OCI-LY7 (cell line): ENCODE results near the gene DPT. TPM values are rescaled to one million over a fixed set of nuclear protein-coding genes. Genes with fewer than 3 reads are reported as not detected.

ENCODE experiments used
- BruUV-seq: library from RNA; stranded (reverse); fragments of 400-500 nt; replicated peaks from 2 replicates; lab custom pipeline; 2021; lab: Mats Ljungman, UMichigan
- CTCF ChIA-PET: fragments of 300-600 bp; sonication (Branson Sonifier 250); formaldehyde crosslinking; loops from one replicate; lab custom pipeline; 2022; ENCODE audit warnings: antibody characterized with exemption; ENCODE audit not compliant: unreplicated experiment; lab: Charles Lee
- POLR2A ChIA-PET: fragments of 300-600 bp; sonication (Branson Sonifier 250); formaldehyde crosslinking; loops from one replicate; lab custom pipeline; 2022; ENCODE audit warnings: antibody characterized with exemption; lab: Charles Lee
- DNase-seq: peaks from one replicate; pipeline ENCODE4 v3.0.0-alpha.2; 2015; ENCODE audit warnings: low spot score
- H2AFZ ChIP-seq: fragments of 200-600 bp; sonication (generic), shearing (Covaris generic); 2 replicates; pipeline ENCODE4 v1.6.1; 2014; ENCODE audit warnings: mild to moderate bottlenecking, antibody characterized with exemption, low read length, moderate library complexity
- H3K27ac ChIP-seq: fragments of 200-600 bp; sonication (generic); 2 replicates; pipeline ENCODE4 v1.5.1; 2014; ENCODE audit warnings: mixed run types, low read depth, mild to moderate bottlenecking, moderate library complexity, low read length, inconsistent platforms; ENCODE audit not compliant: poor library complexity, severe bottlenecking
- H3K36me3 ChIP-seq: fragments of 200-600 bp; sonication (generic); 2 replicates; pipeline ENCODE4 v1.6.1; 2014; ENCODE audit warnings: mild to moderate bottlenecking, antibody characterized with exemption, low read length, moderate library complexity, mixed read lengths; ENCODE audit not compliant: insufficient read depth
- H3K4me1 ChIP-seq: fragments of 200-600 bp; sonication (generic); 2 replicates; pipeline ENCODE4 v1.5.1; 2014; ENCODE audit warnings: mild to moderate bottlenecking, low read length; ENCODE audit not compliant: insufficient read depth, poor library complexity, severe bottlenecking
- H3K4me2 ChIP-seq: fragments of 200-600 bp; sonication (generic); 2 replicates; pipeline ENCODE4 v1.6.1; 2014; ENCODE audit warnings: mild to moderate bottlenecking, low read length
- H3K4me3 ChIP-seq: fragments of 200-600 bp; sonication (generic); 2 replicates; pipeline ENCODE4 v1.5.1; 2014; ENCODE audit warnings: mild to moderate bottlenecking, low read depth, low read length; ENCODE audit not compliant: poor library complexity, severe bottlenecking
- H3K79me2 ChIP-seq: fragments of 200-600 bp; sonication (generic); 2 replicates; pipeline ENCODE4 v1.6.1; 2016; ENCODE audit warnings: low read depth, mild to moderate bottlenecking, low read length, moderate library complexity, mixed read lengths; ENCODE audit not compliant: insufficient read depth
- H3K9me2 ChIP-seq: fragments of 200-600 bp; sonication (generic); 2 replicates; pipeline ENCODE4 v1.6.1; 2016; ENCODE audit warnings: mild to moderate bottlenecking, low read length, mixed read lengths; ENCODE audit not compliant: insufficient read depth
- H3K9me3 ChIP-seq: fragments of 200-600 bp; sonication (generic); 2 replicates; pipeline ENCODE4 v1.6.1; 2014; ENCODE audit warnings: mild to moderate bottlenecking, mixed run types, low read length, mixed read lengths
- H4K20me1 ChIP-seq: fragments of 200-600 bp; sonication (generic); 2 replicates; pipeline ENCODE4 v1.6.1; 2014; ENCODE audit warnings: mild to moderate bottlenecking, antibody characterized with exemption, low read length, moderate library complexity, mixed read lengths; ENCODE audit not compliant: insufficient read depth
- CTCF ChIP-seq: fragments of 200-600 bp; sonication (generic); conservative IDR thresholded peaks from 2 replicates; pipeline ENCODE4 v1.5.1; 2014; ENCODE audit warnings: mild to moderate bottlenecking, antibody characterized with exemption, low read length, moderate library complexity, mixed read lengths
- EZH2phosphoT487 ChIP-seq: fragments of 200-600 bp; sonication (generic); IDR thresholded peaks from 2 replicates; pipeline ENCODE4 v1.6.1; 2018; ENCODE audit warnings: low read depth, borderline replicate concordance, mild to moderate bottlenecking, mixed run types, antibody characterized with exemption, low read length, moderate library complexity, mixed read lengths
- intact Hi-C: fragments of 100-400 bp; cut with micrococcal nuclease; formaldehyde crosslinking; loops from one replicate; pipeline ENCODE4 v1.10.0; 2022; ENCODE audit not compliant: unreplicated experiment
- total RNA-seq, 2 experiments: library from RNA; depleted of rRNA in 1 of 2; stranded (reverse); fragments of >200 nt in 1 of 2; shearing (Covaris generic) in 1 of 2; gene quantifications; 2 replicates each; pipeline ENCODE4 v1.2.3, GENCODE V29; 2014 to 2022

DPT gene
- total RNA-seq, 2 experiments from 2014 or later, result not detected

DNA sequence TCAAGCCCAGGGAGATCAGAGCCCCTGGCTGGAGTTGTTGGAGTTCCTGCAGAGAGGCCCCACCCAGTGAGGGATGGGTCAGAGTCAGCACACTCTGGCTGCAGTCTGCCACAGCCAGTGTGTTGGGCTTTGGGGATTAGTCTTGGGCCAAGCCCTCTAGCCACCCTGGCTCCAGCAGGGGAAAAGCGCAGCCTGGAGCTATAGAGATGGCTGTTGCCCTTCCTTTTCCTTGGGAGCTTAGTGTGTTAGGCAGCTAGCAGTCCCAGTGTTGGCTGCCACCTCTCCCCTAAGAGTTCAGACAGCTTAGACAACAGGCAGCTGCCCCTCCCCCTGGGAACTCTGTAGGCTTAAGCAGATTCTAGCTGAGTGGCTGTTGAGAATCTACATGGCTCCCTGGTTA lies 45.1 kb downstream of the DPT start:
- Histone ChIP-seq H2AFZ (no peak overlapping the region), H3K9me2 (no peaks in the 10 kb centered on the region), H3K9me3 (no peaks in the 10 kb centered on the region), H3K79me2 (no peaks in the 10 kb centered on the region), H3K36me3 (no peaks in the 10 kb centered on the region), H3K27ac (no peak overlapping the region), H3K4me2 (no peak overlapping the region), H3K4me3 (no peak overlapping the region), H3K4me1 (no peaks in the 10 kb centered on the region), H4K20me1 (no peaks in the 10 kb centered on the region)
- POLR2A ChIA-PET, result no interaction called here
- BruUV-seq, result no TSS peak
- intact Hi-C loops, result no loop called here
- DNase-seq, result no peak
- no peak for TF ChIP-seq CTCF
- no peak for TF ChIP-seq EZH2phosphoT487
- CTCF ChIA-PET, result no interaction called here

- no peaks in the 10 kb centered on the region for H3K36me3 ChIP-seq
- no peaks in the 10 kb centered on the region for H3K4me1 ChIP-seq
- H3K9me2 ChIP-seq, result no peaks in the 10 kb centered on the region
- no peak overlapping the region for H2AFZ ChIP-seq
- no peaks in the 10 kb centered on the region for H3K9me3 ChIP-seq
- ChIA-PET POLR2A (no interaction called here), CTCF (no interaction called here)
- H3K79me2 ChIP-seq, result no peaks in the 10 kb centered on the region
- no peak overlapping the region for H3K4me3 ChIP-seq
- BruUV-seq, result no TSS peak
- H3K27ac ChIP-seq, result no peak overlapping the region
- H3K4me2 ChIP-seq, result no peak overlapping the region
- intact Hi-C loops, result no loop called here
- no peaks in the 10 kb centered on the region for H4K20me1 ChIP-seq
- TF ChIP-seq CTCF (no peak), EZH2phosphoT487 (no peak)
- no peak for DNase-seq
Observed at GRCh38 chr1:168676861-168677260, 52.1 kb downstream of the DPT start.

DNA sequence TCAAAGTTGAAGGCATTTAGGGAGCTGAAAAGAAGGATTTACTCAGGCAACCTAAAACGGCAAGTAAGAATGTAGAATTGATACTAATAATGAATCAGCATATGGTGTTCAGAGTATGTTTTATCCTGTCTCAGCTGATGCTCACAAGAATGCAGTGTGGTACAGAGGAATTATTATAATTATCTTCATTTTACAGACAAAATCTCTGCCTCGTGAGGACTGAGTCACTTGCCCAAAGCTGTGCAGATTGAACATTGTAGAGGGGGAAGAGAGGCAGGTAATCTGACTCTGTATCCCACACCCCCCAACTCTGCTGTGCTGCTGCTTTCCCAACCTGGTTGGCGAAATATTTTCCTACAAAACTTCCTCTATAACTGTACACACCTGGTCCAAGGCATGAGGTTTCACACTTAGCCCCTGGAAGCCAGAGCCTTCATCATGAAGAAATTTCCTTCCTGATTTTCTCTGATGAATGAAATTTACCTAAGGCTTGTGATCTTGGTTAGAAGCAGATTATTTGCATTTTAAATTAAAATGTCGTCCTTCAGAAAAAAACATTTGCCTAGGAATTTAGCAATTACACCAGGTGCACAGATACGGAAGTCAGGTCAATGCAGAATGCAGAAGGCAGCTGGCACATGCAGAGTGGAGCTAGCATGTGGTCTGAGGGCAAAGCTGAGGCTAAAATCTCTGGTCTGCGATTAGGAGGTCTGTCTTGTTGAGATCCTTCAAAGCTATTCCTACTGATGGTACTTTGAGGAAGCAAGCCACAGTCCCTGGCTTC lies 52.8 kb downstream of the DPT start:
- Histone ChIP-seq H3K36me3 (no peaks in the 10 kb centered on the region), H3K9me3 (no peaks in the 10 kb centered on the region), H3K4me1 (no peaks in the 10 kb centered on the region), H3K27ac (no peak overlapping the region), H3K4me2 (no peak overlapping the region), H3K9me2 (no peaks in the 10 kb centered on the region), H3K4me3 (no peak overlapping the region), H3K79me2 (no peaks in the 10 kb centered on the region), H4K20me1 (no peaks in the 10 kb centered on the region), H2AFZ (no peak overlapping the region)
- TF ChIP-seq EZH2phosphoT487, result no peak
- no peak for TF ChIP-seq CTCF
- DNase-seq, result no peak
- intact Hi-C loops, result no loop called here
- BruUV-seq, result no TSS peak
- ChIA-PET CTCF (no interaction called here), POLR2A (no interaction called here)
